H1 (cell line): ENCODE results near the gene EPHA6. TPM values are rescaled to one million over a fixed set of nuclear protein-coding genes. Genes with fewer than 3 reads are reported as not detected.
"Not testable (repeated sequence)": the region's sequence is repeated elsewhere in the genome, so short reads cannot be mapped to it uniquely, and the experiment has no call there.

Experiments
- CTCF ChIA-PET: fragments of 300-600 bp; sonication (Branson Sonifier 250); formaldehyde crosslinking; loops from one replicate; lab custom pipeline; 2021; ENCODE audit not compliant: partially characterized antibody; lab: Charles Lee
- POLR2A ChIA-PET: fragments of 300-600 bp; sonication (Branson Sonifier 250); formaldehyde crosslinking; loops from one replicate; lab custom pipeline; 2021; ENCODE audit warnings: inconsistent platforms; ENCODE audit not compliant: partially characterized antibody; lab: Charles Lee
- DNase-seq, 2 experiments: peaks; one replicate each; pipeline versions ENCODE4 v3.0.0 to v3.0.0-alpha.2; 2010 to 2022; ENCODE audit warnings: low spot score in 2 of 2, low read depth in 1 of 2, mixed read lengths in 1 of 2
- FAIRE-seq: peaks from 2 replicates; lab custom pipeline; 2011; peaks lifted over from hg19 to GRCh38; lab: Jason Lieb, UNC
- H2AFZ ChIP-seq: 2 replicates; pipeline ENCODE4 v1.8.1; 2012; ENCODE audit warnings: low read length, inconsistent platforms
- H2AK5ac ChIP-seq: 2 replicates; pipeline ENCODE4 v1.6.1; 2013; ENCODE audit warnings: low read depth, low read length
- H2BK120ac ChIP-seq: replicated peaks from 2 replicates; pipeline ENCODE3; 2013; ENCODE audit warnings: low read depth, low read length, inconsistent platforms
- H2BK12ac ChIP-seq: 2 replicates; pipeline ENCODE4 v1.6.1; 2013; ENCODE audit warnings: low read depth, low read length
- H2BK15ac ChIP-seq: 2 replicates; pipeline ENCODE4 v1.6.1; 2013; ENCODE audit warnings: low read length
- H2BK20ac ChIP-seq: 2 replicates; pipeline ENCODE4 v1.6.1; 2013; ENCODE audit warnings: low read length
- H2BK5ac ChIP-seq: 2 replicates; pipeline ENCODE4 v1.6.1; 2013; ENCODE audit warnings: low read depth, low read length
- H3K14ac ChIP-seq: 2 replicates; pipeline ENCODE4 v1.6.1; 2013; ENCODE audit warnings: inconsistent platforms; ENCODE audit not compliant: insufficient read length
- H3K18ac ChIP-seq: 2 replicates; pipeline ENCODE4 v1.6.1; 2013; ENCODE audit warnings: low read length; ENCODE audit errors: extremely low read depth
- H3K23ac ChIP-seq: 2 replicates; pipeline ENCODE4 v1.6.1; 2013; ENCODE audit warnings: inconsistent platforms; ENCODE audit not compliant: insufficient read length
- H3K23me2 ChIP-seq: 2 replicates; pipeline ENCODE4 v1.6.1; 2013; ENCODE audit warnings: low read depth, low read length
- H3K27ac ChIP-seq: 2 replicates; pipeline ENCODE4 v1.6.1; 2011; ENCODE audit warnings: low read depth, low read length, inconsistent platforms
- H3K27me3 ChIP-seq, 4 experiments: replicated peaks in 1 of 4; 1 replicate in 1 of 4; 2 replicates in 3 of 4; pipeline versions ENCODE4 v1.6.1 to v1.8.1; 2011 to 2013; ENCODE audit warnings: low read length in 3 of 4, mild to moderate bottlenecking in 3 of 4, inconsistent platforms in 2 of 4, mixed read lengths in 2 of 4, moderate library complexity in 1 of 4; ENCODE audit not compliant: control insufficient read depth in 3 of 4, insufficient read depth in 3 of 4; ENCODE audit errors: extremely low read depth in 1 of 4
- H3K36me3 ChIP-seq, 4 experiments: 2 replicates each; pipeline versions ENCODE4 v1.6.1 to v1.8.1; 2011 to 2013; ENCODE audit warnings: mild to moderate bottlenecking in 4 of 4, low read length in 3 of 4, moderate library complexity in 2 of 4, control low read depth in 1 of 4, inconsistent platforms in 1 of 4; ENCODE audit not compliant: insufficient read depth in 4 of 4, control insufficient read depth in 2 of 4
- H3K4ac ChIP-seq: replicated peaks from 2 replicates; pipeline ENCODE3; 2013; ENCODE audit warnings: low read length, low read depth, mixed read lengths, inconsistent platforms; ENCODE audit not compliant: insufficient read length
- H3K4me1 ChIP-seq, 4 experiments: replicated peaks in 1 of 4; 1 replicate in 1 of 4; 2 replicates in 3 of 4; pipeline versions ENCODE4 v1.6.1 to v1.8.1; 2011 to 2013; ENCODE audit warnings: low read length in 3 of 4, inconsistent platforms in 2 of 4, mixed read lengths in 1 of 4; ENCODE audit not compliant: insufficient read depth in 4 of 4, control insufficient read depth in 3 of 4
- H3K4me2 ChIP-seq, 2 experiments: 2 replicates each; pipeline versions ENCODE4 v1.6.1 to v1.8.1; 2011 to 2013; ENCODE audit warnings: low read depth in 2 of 2, low read length in 2 of 2, control low read depth in 1 of 2, inconsistent platforms in 1 of 2, mild to moderate bottlenecking in 1 of 2; ENCODE audit not compliant: insufficient read depth in 1 of 2
- H3K4me3 ChIP-seq, 4 experiments: fragments of 200-600, 300-600 bp in 1 of 4; sonication (generic), shearing (Covaris generic), sonication (Bioruptor Twin) in 1 of 4; 2 replicates each; pipeline versions ENCODE4 v1.5.1 to v1.8.1; 2011 to 2016; ENCODE audit warnings: low read length in 4 of 4, low read depth in 3 of 4, control low read depth in 2 of 4, inconsistent platforms in 2 of 4, mild to moderate bottlenecking in 2 of 4, mixed read lengths in 1 of 4, moderate library complexity in 1 of 4; ENCODE audit not compliant: insufficient read depth in 2 of 4; ENCODE audit errors: extremely low read depth in 1 of 4
- H3K56ac ChIP-seq: replicated peaks from 2 replicates; pipeline ENCODE3; 2013; ENCODE audit warnings: low read depth, mild to moderate bottlenecking, mixed read lengths, low read length, inconsistent platforms; ENCODE audit not compliant: insufficient read length
- H3K79me1 ChIP-seq: 2 replicates; pipeline ENCODE4 v1.6.1; 2013; ENCODE audit warnings: low read depth, low read length, control low read depth
- H3K79me2 ChIP-seq, 2 experiments: 2 replicates each; pipeline versions ENCODE4 v1.6.1 to v1.8.1; 2012 to 2013; ENCODE audit warnings: low read length in 2 of 2, mild to moderate bottlenecking in 2 of 2, inconsistent platforms in 1 of 2; ENCODE audit not compliant: insufficient read depth in 2 of 2, control insufficient read depth in 1 of 2
- H3K9ac ChIP-seq, 4 experiments: replicated peaks in 1 of 4; 1 replicate in 1 of 4; 2 replicates in 3 of 4; pipeline versions ENCODE4 v1.6.1 to v1.8.1; 2011 to 2013; ENCODE audit warnings: low read depth in 3 of 4, low read length in 3 of 4, control low read depth in 2 of 4, mild to moderate bottlenecking in 2 of 4, moderate library complexity in 2 of 4, inconsistent platforms in 1 of 4; ENCODE audit errors: extremely low read depth in 1 of 4
- H3K9me3 ChIP-seq, 2 experiments: 2 replicates each; pipeline versions ENCODE4 v1.6.1 to v1.8.1; 2012 to 2013; ENCODE audit warnings: mild to moderate bottlenecking in 2 of 2, moderate library complexity in 2 of 2, control low read depth in 1 of 2, inconsistent platforms in 1 of 2, low read depth in 1 of 2, low read length in 1 of 2, mixed read lengths in 1 of 2; ENCODE audit not compliant: insufficient read depth in 2 of 2
- H4K20me1 ChIP-seq, 2 experiments: replicated peaks in 1 of 2; 2 replicates each; pipeline versions ENCODE3 to v1.8.1; 2011 to 2013; ENCODE audit warnings: inconsistent platforms in 2 of 2, low read length in 2 of 2, mild to moderate bottlenecking in 1 of 2; ENCODE audit not compliant: insufficient read depth in 2 of 2, control insufficient read depth in 1 of 2
- H4K5ac ChIP-seq: 2 replicates; pipeline ENCODE4 v1.6.1; 2013; ENCODE audit warnings: low read length, low read depth, mixed read lengths, inconsistent platforms; ENCODE audit not compliant: insufficient read length
- H4K8ac ChIP-seq: 2 replicates; pipeline ENCODE4 v1.8.0; 2013; ENCODE audit warnings: mild to moderate bottlenecking, moderate library complexity, low read length, inconsistent platforms; ENCODE audit not compliant: insufficient read depth; ENCODE audit errors: extremely low read depth
- H4K91ac ChIP-seq: replicated peaks from 2 replicates; pipeline ENCODE3; 2013; ENCODE audit warnings: low read length, mixed read lengths, inconsistent platforms; ENCODE audit not compliant: insufficient read length
- WGBS, 2 experiments: shearing (Covaris generic) in 1 of 2; methylation state at CpG; one replicate each; pipeline versions ENCODE4 v1.1.6 to v1.1.7; 2013 to 2015; ENCODE audit warnings: low lambda C conversion rate in 2 of 2, mixed read lengths in 2 of 2, inconsistent platforms in 1 of 2, low coverage in 1 of 2, missing lambda C conversion rate in 1 of 2; ENCODE audit not compliant: insufficient replicate concordance in 2 of 2, insufficient coverage in 1 of 2, insufficient read length in 1 of 2; ENCODE audit errors: extremely low coverage in 1 of 2, missing lambda C conversion rate in 1 of 2; 5-methylcytosine and 5-hydroxymethylcytosine counted together
- polyA plus RNA-seq, 7 experiments: library from polyadenylated mRNA; depleted of rRNA in 3 of 7; stranded (reverse) in 5 of 7; unstranded in 2 of 7; fragments of >200 nt in 5 of 7; fragments of 200-250 nt in 2 of 7; gene quantifications; 1 replicate in 5 of 7; 2 replicates in 1 of 7; 4 replicates in 1 of 7; pipeline versions ENCODE4 v1.2.1 to v1.2.3, GENCODE V29; 2011 to 2013; ENCODE audit warnings: missing spikeins in 2 of 7, mixed read lengths in 2 of 7
- total RNA-seq: library from RNA; stranded (reverse); fragmentation: NEBNext Ultra II Directional; extraction: Animal tissue kit (Norgen Biotek cat#: 25700); gene quantifications from 2 replicates; pipeline ENCODE4 v1.2.1, GENCODE V29; 2021

Gene EPHA6
- total and polyA plus RNA-seq, 2 of the 8 experiments (the other 6 are each of a cell fraction or from before 2014, with no cell fraction given) = 0.83 to 3.2 TPM

DNA sequence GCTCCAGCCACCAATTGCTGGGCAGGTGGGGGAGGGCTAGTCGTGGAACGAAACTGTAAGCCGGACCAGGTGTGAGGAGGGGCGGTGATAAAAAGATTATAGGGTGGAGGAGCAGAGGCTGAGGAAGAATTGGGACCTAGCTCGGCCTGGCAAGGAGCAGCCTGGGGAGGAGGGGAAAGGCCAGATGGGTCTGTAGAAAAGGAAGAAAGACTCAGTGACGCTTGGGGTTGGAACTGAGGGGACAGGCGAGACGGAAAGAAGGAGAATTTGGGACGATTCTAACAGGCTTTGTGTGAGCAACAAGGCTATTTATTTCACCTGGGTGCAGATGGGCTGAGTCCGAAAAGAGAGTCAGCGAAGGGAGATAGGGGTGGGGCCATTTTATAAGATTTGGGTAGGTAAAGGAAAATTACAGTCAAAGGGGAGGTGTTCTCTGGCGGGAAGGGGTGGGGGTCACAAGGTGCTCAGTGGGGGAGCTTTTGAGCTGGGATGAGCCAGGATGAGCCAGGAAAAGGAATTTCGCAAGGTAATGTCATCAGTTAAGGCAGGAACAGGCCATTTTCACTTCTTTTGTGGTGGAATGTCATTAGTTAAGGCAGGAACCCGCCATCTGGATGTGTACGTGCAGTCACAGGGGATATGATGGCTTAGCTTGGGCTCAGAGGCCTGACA, 462.6 kb downstream of the EPHA6 start:
- H3K14ac ChIP-seq, H4K8ac ChIP-seq, H2BK15ac ChIP-seq, H3K23me2 ChIP-seq, H3K4me2 ChIP-seq, H3K36me3 ChIP-seq, H2AK5ac ChIP-seq, H2BK5ac ChIP-seq, H3K79me1 ChIP-seq, H4K91ac ChIP-seq, H3K79me2 ChIP-seq, H3K18ac ChIP-seq, H3K9me3 ChIP-seq, H3K27me3 ChIP-seq, H3K4me1 ChIP-seq, H3K4me3 ChIP-seq, FAIRE-seq, H3K56ac ChIP-seq, H3K23ac ChIP-seq, H3K27ac ChIP-seq, H3K4ac ChIP-seq, H4K5ac ChIP-seq, H2BK120ac ChIP-seq, H2BK20ac ChIP-seq, H3K9ac ChIP-seq, H2AFZ ChIP-seq, H4K20me1 ChIP-seq: not testable (repeated sequence)
- ChIA-PET POLR2A (interaction anchor here (1.6 kb wide), 1 partner anchor 12 kb away, joined by 4 read pairs; no protein-coding TSS in a partner anchor), CTCF (interaction anchor here (0.6 to 1.5 kb wide), 2 partner anchors 18 to 394 kb away, joined by 3 read pairs; no protein-coding TSS in a partner anchor)
- H2BK12ac ChIP-seq = peak overlapping the region; percentile 60; the same call in 1 of the 2 replicates
- 78% methylated on average over 15 of the region's 15 CpGs; no CpG with 5 or more reads in 1 of the 2 experiments for WGBS, 2 experiments
- peak in 1 of 2 experiments; percentile 45 for DNase-seq
